ENCODE measurements around the gene CASP14.

DNA sequence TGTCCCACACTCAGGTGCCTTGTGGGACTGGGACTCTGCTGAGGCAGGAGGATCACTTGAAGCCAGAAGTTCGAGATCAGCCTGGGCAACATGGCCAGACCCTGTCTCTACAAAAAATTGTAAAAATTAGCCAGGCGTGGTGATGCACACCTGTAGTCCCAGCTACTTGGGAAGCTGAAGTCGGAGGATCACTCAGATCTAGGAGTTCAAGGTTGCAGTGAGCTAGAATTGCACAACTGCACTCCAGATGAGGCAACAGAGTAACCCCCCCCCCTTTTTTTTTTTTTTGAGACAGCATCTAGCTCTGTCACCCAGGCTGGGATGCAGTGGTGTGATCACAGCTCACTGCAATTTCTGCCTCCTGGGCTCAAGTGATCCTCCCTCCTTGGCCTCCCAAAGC lies 46.9 kb downstream of the CASP14 start:
- TF ChIP-seq CTCF (conservative IDR thresholded peaks at IDR 0.05; ENCODE audit: low read length) (no peak), EZH2phosphoT487 (IDR thresholded peaks at IDR 0.05; ENCODE audit: borderline replicate concordance, low read depth, low read length) (no peak)

All from OCI-LY7 (cell line).